Measurements from ENCODE around the gene DLG2. TPM values are rescaled to one million over a fixed set of nuclear protein-coding genes. Genes with fewer than 3 reads are reported as not detected.

The DLG2 gene
- polyA plus RNA-seq, 3 donors = 0.24 to 0.39 TPM; not detected in 1

DNA sequence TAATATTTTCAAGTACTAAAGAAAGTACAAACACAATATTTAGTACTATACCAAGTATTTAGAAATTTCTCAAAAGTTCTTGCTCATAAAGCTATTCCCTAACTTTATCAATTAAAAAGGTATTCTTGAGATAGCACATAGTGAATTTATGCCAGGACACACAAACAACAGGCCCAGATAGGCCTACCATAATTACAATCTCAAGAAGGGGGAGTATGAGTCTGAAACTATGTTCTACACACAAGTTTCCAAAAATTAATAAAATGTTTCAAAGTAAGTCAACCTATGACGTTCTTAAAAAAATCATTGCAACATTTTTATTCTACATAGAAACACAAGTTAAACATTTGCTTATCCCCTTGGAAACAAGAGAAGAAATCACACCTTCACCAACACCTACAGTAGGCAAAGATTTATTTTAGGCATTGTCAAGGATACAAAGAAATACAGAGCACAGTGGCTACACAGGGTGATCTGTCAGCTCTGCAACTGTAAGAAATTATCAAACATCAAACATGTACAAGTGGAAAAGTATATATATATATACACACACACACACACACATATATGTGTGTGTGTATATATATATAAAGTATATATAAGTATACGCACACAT is 1497.1 kb downstream of the DLG2 start:
- intact Hi-C loops (cut with micrococcal nuclease) = no loop called here
- Histone ChIP-seq H3K9ac (ENCODE audit: insufficient read depth, low read length, poor library complexity, severe bottlenecking) (no peak overlapping the region), H3K79me2 (ENCODE audit: insufficient read depth, low read length) (no peaks in the 10 kb centered on the region), H3K4me3 (replicated peaks in 1 of 3; ENCODE audit: low read depth in 2 of 3, low read length in 3 of 3) (no peak overlapping the region), H3K4me1 (ENCODE audit: control insufficient read depth in 1 of 2, insufficient read depth in 2 of 2, low read length in 2 of 2) (no peaks in the 10 kb centered on the region), H3K4me2 (replicated peaks; ENCODE audit: extremely low read depth, low read length, poor library complexity, severe bottlenecking) (no peak overlapping the region), H4K20me1 (ENCODE audit: insufficient read depth, low read length) (no peaks in the 10 kb centered on the region), H2AFZ (ENCODE audit: insufficient read depth, low read depth, low read length, poor library complexity, severe bottlenecking) (no peak overlapping the region), H3K36me3 (replicated peaks in 1 of 2; ENCODE audit: control insufficient read depth in 1 of 2, insufficient read depth in 2 of 2, low read length in 2 of 2) (no peaks in the 10 kb centered on the region), H3K27me3 (ENCODE audit: control insufficient read depth in 2 of 2, insufficient read depth in 2 of 2, low read length in 2 of 2) (no peaks in the 10 kb centered on the region), H3K27ac (ENCODE audit: low read depth in 1 of 2, low read length in 2 of 2) (no peak overlapping the region), H3K9me3 (replicated peaks in 1 of 2; ENCODE audit: control insufficient read depth in 1 of 2, insufficient read depth in 1 of 2, low read length in 2 of 2) (no peaks in the 10 kb centered on the region)
- H3K36me3 Mint-ChIP-seq = no peaks in the 10 kb centered on the region
- TF ChIP-seq, protein P1, sequence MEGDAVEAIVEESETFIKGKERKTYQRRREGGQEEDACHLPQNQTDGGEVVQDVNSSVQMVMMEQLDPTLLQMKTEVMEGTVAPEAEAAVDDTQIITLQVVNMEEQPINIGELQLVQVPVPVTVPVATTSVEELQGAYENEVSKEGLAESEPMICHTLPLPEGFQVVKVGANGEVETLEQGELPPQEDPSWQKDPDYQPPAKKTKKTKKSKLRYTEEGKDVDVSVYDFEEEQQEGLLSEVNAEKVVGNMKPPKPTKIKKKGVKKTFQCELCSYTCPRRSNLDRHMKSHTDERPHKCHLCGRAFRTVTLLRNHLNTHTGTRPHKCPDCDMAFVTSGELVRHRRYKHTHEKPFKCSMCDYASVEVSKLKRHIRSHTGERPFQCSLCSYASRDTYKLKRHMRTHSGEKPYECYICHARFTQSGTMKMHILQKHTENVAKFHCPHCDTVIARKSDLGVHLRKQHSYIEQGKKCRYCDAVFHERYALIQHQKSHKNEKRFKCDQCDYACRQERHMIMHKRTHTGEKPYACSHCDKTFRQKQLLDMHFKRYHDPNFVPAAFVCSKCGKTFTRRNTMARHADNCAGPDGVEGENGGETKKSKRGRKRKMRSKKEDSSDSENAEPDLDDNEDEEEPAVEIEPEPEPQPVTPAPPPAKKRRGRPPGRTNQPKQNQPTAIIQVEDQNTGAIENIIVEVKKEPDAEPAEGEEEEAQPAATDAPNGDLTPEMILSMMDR (IDR thresholded peaks at IDR 0.05) = no peak
- no peaks in the 10 kb centered on the region for H3K4me1 Mint-ChIP-seq
- H3K27ac Mint-ChIP-seq = no peak overlapping the region
- WGBS (ENCODE audit: insufficient coverage) = no CpG with 5 or more reads among the region's 2 CpGs
- peaks cover 0 to 3% (median 0%) of the 10 kb centered on the region in 7 donors for H3K9me3 Mint-ChIP-seq
- DNase-seq = no peak
- H3K4me3 Mint-ChIP-seq = no peak overlapping the region
- no peaks in the 10 kb centered on the region for H3K27me3 Mint-ChIP-seq (ENCODE audit: low read depth in 3 of 3)

DNA sequence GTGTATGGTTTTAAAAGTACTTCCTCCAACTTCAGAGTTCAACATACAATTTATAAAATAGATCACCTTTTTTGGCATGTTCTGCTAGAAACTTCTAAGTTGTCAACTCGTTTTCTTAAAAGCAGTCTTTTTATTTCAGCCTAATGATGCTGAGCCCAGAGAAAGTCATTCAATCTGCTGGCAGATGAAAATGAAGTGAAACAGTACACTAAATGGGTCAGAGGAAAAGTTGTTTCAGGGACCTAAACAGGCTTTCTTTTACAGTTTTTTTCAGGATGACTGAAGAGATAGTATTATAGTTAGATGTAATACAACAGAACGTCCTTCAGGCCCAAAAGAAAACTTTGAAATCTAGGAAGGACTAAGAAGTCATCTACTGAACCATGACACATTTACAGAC is 1498.3 kb downstream of the DLG2 start:
- Histone ChIP-seq H3K27me3 (ENCODE audit: control insufficient read depth in 2 of 2, insufficient read depth in 2 of 2, low read length in 2 of 2) (no peaks in the 10 kb centered on the region), H3K9me3 (replicated peaks in 1 of 2; ENCODE audit: control insufficient read depth in 1 of 2, insufficient read depth in 1 of 2, low read length in 2 of 2) (no peaks in the 10 kb centered on the region), H2AFZ (ENCODE audit: insufficient read depth, low read depth, low read length, poor library complexity, severe bottlenecking) (no peak overlapping the region), H3K4me2 (replicated peaks; ENCODE audit: extremely low read depth, low read length, poor library complexity, severe bottlenecking) (no peak overlapping the region), H3K9ac (ENCODE audit: insufficient read depth, low read length, poor library complexity, severe bottlenecking) (no peak overlapping the region), H3K79me2 (ENCODE audit: insufficient read depth, low read length) (no peaks in the 10 kb centered on the region), H4K20me1 (ENCODE audit: insufficient read depth, low read length) (no peaks in the 10 kb centered on the region), H3K4me1 (ENCODE audit: control insufficient read depth in 1 of 2, insufficient read depth in 2 of 2, low read length in 2 of 2) (no peaks in the 10 kb centered on the region), H3K27ac (ENCODE audit: low read depth in 1 of 2, low read length in 2 of 2) (no peak overlapping the region), H3K4me3 (replicated peaks in 1 of 3; ENCODE audit: low read depth in 2 of 3, low read length in 3 of 3) (no peak overlapping the region), H3K36me3 (replicated peaks in 1 of 2; ENCODE audit: control insufficient read depth in 1 of 2, insufficient read depth in 2 of 2, low read length in 2 of 2) (no peaks in the 10 kb centered on the region)
- H3K4me1 Mint-ChIP-seq = no peaks in the 10 kb centered on the region
- TF ChIP-seq, protein P1 (IDR thresholded peaks at IDR 0.05) = no peak
- intact Hi-C loops (cut with micrococcal nuclease) = no loop called here
- H3K4me3 Mint-ChIP-seq = no peak overlapping the region
- H3K27ac Mint-ChIP-seq = no peak overlapping the region
- H3K9me3 Mint-ChIP-seq = peaks cover 0 to 6% (median 0%) of the 10 kb centered on the region in 7 donors
- no peaks in the 10 kb centered on the region for H3K36me3 Mint-ChIP-seq
- H3K27me3 Mint-ChIP-seq (ENCODE audit: low read depth in 3 of 3) = no peaks in the 10 kb centered on the region
- no peak for DNase-seq
- no CpG with 5 or more reads among the region's 2 CpGs for WGBS (ENCODE audit: insufficient coverage)

Data from CD14-positive monocyte (primary cell).